Adrenal gland (tissue), 5 donors: Measurements from ENCODE around the gene PGAP3.
A peak's percentile ranks its signal among the peaks of the same experiment; 100 is the strongest.

Experiments used
- CTCF ChIP-seq, 6 experiments: fragments of 450-650 bp in 4 of 6; fragments of 200-600 bp in 2 of 6; sonication (generic) in 1 of 6; IDR thresholded peaks; 1 replicate in 5 of 6; 2 replicates in 1 of 6; pipeline versions ENCODE4 v1.5.1 to v1.8.0; 2016 to 2021; ENCODE audit warnings: antibody characterized with exemption in 6 of 6, mild to moderate bottlenecking in 2 of 6, moderate library complexity in 1 of 6
- POLR2A ChIP-seq, 2 donors: fragments of 450-650 bp; IDR thresholded peaks; one replicate each; pipeline ENCODE4 v1.6.1; 2017; ENCODE audit warnings: antibody characterized with exemption in 2 of 2, mild to moderate bottlenecking in 2 of 2, moderate library complexity in 1 of 2
- donor health status: DM: no; HTN: no; CAD: no.

GRCh38 chr17:39639566-39640458 is 48.0 kb downstream of the PGAP3 start:
- TF ChIP-seq CTCF (IDR thresholded peaks at IDR 0.05) (no peak), POLR2A (IDR thresholded peaks at IDR 0.05) (peak in 1 of 2 donors; percentile 36)
